GM12874 (cell line): ENCODE results near the gene ZCCHC2.

Experiments
- CTCF ChIP-seq: IDR thresholded peaks from 2 replicates; pipeline ENCODE4 v1.5.1; 2011; ENCODE audit warnings: low read depth, mild to moderate bottlenecking, control low read depth, low read length, moderate library complexity; ENCODE audit not compliant: insufficient read depth

Gene ZCCHC2

DNA sequence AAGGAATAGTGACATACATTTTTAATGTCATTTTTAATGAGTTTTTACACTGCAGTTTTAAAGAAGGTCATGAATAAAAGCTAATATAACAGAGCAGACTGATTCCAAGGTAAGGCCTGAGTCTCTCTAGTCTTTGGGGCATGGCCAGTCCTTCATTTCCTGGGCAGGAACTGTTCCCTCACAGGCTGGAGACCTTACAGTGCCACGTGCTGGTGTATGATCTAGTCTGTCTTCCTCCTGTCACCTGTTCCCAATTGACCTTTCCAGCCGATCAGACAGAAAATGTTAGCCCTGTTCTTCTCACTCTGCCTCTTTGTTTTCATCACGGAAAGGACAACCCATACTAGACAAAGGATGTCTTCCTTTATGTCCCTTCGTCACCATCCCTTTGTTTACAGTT lies 33.6 kb downstream of the ZCCHC2 start:
- no peak for TF ChIP-seq CTCF

- no peak for TF ChIP-seq CTCF
Measured at GRCh38 chr18:62558015-62558663, 35.3 kb downstream of the ZCCHC2 start.

- TF ChIP-seq CTCF: no peak
Measured at GRCh38 chr18:62564044-62564443, 41.2 kb downstream of the ZCCHC2 start.

DNA sequence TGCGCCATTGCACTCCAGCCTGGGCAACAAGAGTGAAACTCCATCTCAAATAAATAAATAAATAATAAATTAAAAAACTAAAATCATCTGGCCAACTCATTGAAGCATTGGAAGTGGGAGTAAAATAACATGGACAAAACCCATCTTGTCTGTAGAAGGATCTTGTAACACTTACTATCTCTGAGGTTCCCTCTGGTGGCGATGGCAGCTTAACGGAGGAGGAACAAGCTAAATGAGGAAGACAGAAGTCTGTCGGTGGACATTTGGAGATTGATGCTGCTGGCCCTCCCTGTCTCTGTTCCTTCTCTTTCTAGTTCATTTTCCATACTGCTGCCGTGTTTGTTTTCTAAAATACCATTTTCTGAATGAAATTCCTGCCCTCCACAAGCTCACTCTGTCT lies 43.4 kb downstream of the ZCCHC2 start:
- TF ChIP-seq CTCF: peak; percentile 14; the same call in 1 of the 2 replicates

GRCh38 chr18:62566818-62567217 lies 44.0 kb downstream of the ZCCHC2 start:
- no peak for TF ChIP-seq CTCF

- TF ChIP-seq CTCF: no peak
Measured at GRCh38 chr18:62569081-62569655, 46.3 kb downstream of the ZCCHC2 start.

- TF ChIP-seq CTCF: no peak
Measured at GRCh38 chr18:62571037-62571436, 48.2 kb downstream of the ZCCHC2 start.
